Right kidney (tissue), 1 donor: ENCODE data around the gene SCML1.

Experiments
- DNase-seq: peaks from one replicate; pipeline ENCODE4 v3.0.0-alpha.2; 2016

The SCML1 gene

DNA sequence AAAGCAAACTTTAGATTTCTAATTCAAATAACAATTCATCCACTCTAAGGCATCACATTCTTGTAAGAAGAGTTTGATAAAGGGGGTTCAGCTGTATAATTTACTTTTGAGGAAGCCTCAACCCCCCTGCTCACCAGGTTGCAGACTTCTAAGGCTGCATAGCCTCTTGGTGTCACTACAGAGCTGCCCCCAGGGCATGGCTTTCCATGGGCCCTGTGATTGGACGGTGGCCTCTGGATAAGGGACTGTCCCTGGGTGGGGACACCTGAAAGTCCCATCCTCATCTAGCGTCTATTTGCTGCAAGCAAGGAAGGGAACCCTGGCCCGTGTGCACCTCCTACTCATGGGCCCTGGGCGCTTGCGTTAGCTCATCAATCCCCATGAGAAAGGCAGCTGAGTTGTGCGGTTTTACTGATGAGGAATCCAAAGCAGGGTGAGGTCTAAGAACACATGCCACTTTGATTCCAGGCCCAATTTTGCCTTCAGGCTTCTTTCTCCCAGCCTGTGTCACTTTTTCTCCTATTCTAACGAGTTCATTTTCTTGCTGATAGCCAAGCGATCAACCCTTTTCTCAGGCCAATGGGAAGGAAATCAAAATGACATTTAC lies 51.8 kb downstream of the SCML1 start:
- DNase-seq, result no peak

DNA sequence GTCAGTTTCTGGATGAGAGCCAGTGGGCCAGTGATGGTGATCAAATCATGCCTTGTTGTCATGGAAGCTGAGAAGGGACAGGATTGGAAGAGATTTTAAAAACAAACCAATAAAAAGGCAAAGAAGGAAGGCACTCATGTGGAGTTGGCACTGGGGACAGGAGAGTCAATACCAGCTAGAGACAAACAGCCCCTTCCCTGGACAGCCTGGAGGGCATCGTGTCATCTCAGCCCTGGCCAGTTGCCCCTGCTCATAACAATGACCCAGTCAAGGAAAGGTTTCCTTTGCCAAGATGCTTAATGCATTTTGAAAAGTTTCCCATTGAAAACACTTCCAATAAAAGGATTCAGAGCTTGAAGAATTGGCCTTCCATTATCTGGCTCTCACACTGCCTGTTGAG lies 55.5 kb downstream of the SCML1 start:
- no peak for DNase-seq

DNA sequence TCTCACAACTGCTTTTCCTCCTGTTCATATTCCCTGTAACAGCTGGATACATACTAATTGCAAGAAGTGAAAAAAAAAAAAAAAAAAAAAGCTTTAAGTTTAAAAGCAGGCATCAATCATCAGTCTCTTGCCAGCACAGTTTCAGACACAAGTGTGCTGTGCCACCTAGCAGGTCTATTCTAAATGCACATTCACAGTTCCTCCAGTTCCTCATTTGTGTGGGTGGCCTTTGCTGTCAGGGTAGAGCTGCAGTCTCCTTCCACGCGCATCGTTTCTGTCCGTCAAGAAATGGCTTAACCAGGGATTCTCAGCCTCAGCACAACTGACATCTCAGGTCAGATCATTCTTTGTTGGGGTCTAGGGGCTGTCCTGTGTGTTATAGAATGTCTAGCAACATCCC lies 61.6 kb downstream of the SCML1 start:
- no peak for DNase-seq

DNA sequence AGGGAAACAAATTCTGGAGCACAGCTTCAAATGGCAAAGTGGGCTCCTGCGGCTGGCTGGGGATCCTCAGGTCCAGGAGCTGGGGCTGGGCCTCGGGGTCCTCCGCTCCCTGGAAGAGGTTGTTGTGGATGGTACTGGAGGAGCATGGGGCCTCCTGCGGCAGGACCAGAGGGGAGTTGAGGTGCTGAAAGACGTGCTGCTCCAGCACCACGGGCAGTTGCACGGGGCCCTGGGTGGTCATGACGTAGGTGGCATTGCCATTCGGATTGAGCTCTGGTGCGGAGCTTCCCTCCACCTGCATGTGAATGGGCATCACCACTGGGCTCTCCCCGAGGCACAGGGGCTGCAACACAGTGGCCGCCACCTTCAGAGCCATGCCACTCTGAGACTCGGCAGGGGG lies 64.1 kb downstream of the SCML1 start:
- no peak for DNase-seq

DNA sequence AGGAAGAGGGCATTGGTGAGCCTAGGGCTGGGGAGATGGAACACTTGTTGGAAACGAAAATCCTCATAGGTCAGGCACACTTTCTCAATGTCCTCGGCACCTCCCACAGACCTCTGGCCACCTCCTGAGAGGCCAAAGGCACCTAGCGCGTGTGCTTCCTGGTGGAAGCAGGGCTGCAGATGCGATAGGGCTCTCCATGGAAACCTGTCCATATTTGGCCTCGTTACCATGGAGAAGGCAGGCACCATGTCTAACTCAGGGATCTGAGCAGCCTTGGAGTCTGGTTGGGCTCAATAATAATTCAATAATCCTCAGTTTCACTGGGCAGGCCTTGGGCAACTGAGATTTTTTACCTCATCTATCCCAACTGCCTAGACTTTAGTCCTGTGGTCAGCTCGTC lies 65.5 kb downstream of the SCML1 start:
- no peak for DNase-seq

DNA sequence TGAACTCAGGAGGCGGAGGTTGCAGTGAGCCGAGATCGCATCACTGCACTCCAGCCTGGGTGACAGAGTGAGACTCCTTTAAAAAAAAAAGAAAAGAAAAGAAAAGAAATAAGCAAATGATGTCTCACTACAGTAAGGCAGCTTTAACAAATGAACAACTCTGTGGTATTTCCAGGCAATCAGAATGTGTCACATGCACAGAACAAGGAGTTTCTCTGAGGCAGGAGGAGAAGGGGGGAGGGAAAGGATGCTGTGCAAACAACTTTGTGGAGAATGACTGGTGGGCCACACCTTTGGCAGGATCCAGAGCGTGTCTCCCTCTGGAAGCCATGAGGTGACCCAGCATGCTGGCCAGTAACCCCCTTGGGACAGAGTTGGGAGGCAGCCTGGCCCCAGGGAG lies 66.2 kb downstream of the SCML1 start:
- DNase-seq, result no peak
